HepG2 (cell line): Measurements from ENCODE around the gene ZFYVE26. TPM values are rescaled to one million over a fixed set of nuclear protein-coding genes. Genes with fewer than 3 reads are reported as not detected.

Experiments
- ATAC-seq: fragments of 200-7000 bp; cut with Tn5 transposase; 3 replicates; pipeline ENCODE4 v1.9.1; 2020; ENCODE audit warnings: mild to moderate bottlenecking, moderate library complexity
- BruUV-seq: library from RNA; stranded (reverse); fragments of 400-500 nt; replicated peaks from 2 replicates; lab custom pipeline; 2021; lab: Mats Ljungman, UMichigan
- CTCF ChIA-PET: fragments of 300-600 bp; formaldehyde crosslinking; extraction: SDS; loops from one replicate; lab custom pipeline; 2021; ENCODE audit warnings: low total read pairs, inconsistent platforms, low intra/inter-chr PET ratio; lab: Yijun Ruan, JAX
- POLR2A ChIA-PET: fragments of 350-600 bp; sonication (Branson Sonifier 250); formaldehyde crosslinking; loops from one replicate; lab custom pipeline; 2020; ENCODE audit warnings: antibody characterized with exemption, inconsistent platforms; lab: Yijun Ruan, JAX
- DNase-seq: peaks from one replicate; pipeline ENCODE4 v3.0.0-alpha.2; 2015; ENCODE audit warnings: low spot score
- FAIRE-seq: peaks from 3 replicates; lab custom pipeline; 2011; peaks lifted over from hg19 to GRCh38; lab: Jason Lieb, UNC
- H2AFZ ChIP-seq: one replicate; pipeline ENCODE4 v1.6.1; 2011; ENCODE audit warnings: low read length, inconsistent platforms
- H3K27ac ChIP-seq: fragments of 300-600 bp; 3 replicates; pipeline ENCODE4 v1.8.0; 2011; ENCODE audit warnings: mixed run types, mild to moderate bottlenecking, mixed read lengths, low read length, inconsistent platforms; ENCODE audit not compliant: insufficient read depth; ENCODE audit errors: extremely low read length
- H3K27me3 ChIP-seq, 2 experiments: fragments of 200-600 bp in 1 of 2; 2 replicates in 1 of 2; 3 replicates in 1 of 2; pipeline versions ENCODE4 v1.6.0 to v1.8.0; 2011; ENCODE audit warnings: low read length in 2 of 2, mild to moderate bottlenecking in 2 of 2, moderate library complexity in 2 of 2, inconsistent platforms in 1 of 2; ENCODE audit not compliant: insufficient read depth in 2 of 2, control insufficient read depth in 1 of 2
- H3K36me3 ChIP-seq, 2 experiments: fragments of 200-600 bp in 1 of 2; replicated peaks in 1 of 2; 2 replicates in 1 of 2; 3 replicates in 1 of 2; pipeline versions ENCODE4 v1.5.1 to v1.8.0; 2011; ENCODE audit warnings: low read length in 2 of 2, inconsistent platforms in 1 of 2; ENCODE audit not compliant: insufficient read depth in 2 of 2, control insufficient read depth in 1 of 2
- H3K4me1 ChIP-seq: 2 replicates; pipeline ENCODE4 v1.5.1; 2012; ENCODE audit warnings: low read length, inconsistent platforms; ENCODE audit not compliant: insufficient read depth
- H3K4me2 ChIP-seq: 2 replicates; pipeline ENCODE4 v1.6.0; 2011; ENCODE audit warnings: low read depth, low read length, inconsistent platforms
- H3K4me3 ChIP-seq, 3 experiments: fragments of 200-600 bp in 1 of 3; sonication (generic), shearing (Covaris generic) in 1 of 3; replicated peaks in 1 of 3; 2 replicates each; pipeline ENCODE4 v1.5.1; 2011 to 2016; ENCODE audit warnings: low read length in 3 of 3, inconsistent platforms in 2 of 3, low read depth in 2 of 3, mild to moderate bottlenecking in 2 of 3, control low read depth in 1 of 3, mixed read lengths in 1 of 3; ENCODE audit not compliant: insufficient read depth in 1 of 3
- H3K79me2 ChIP-seq: one replicate; pipeline ENCODE4 v1.6.1; 2011; ENCODE audit warnings: low read length, inconsistent platforms; ENCODE audit not compliant: insufficient read depth
- H3K9ac ChIP-seq: 2 replicates; pipeline ENCODE4 v1.6.0; 2011; ENCODE audit warnings: mild to moderate bottlenecking, low read depth, low read length, inconsistent platforms; ENCODE audit not compliant: insufficient read depth
- H3K9me3 ChIP-seq: 2 replicates; pipeline ENCODE4 v1.5.1; 2012; ENCODE audit warnings: mild to moderate bottlenecking, low read length
- H4K20me1 ChIP-seq: 2 replicates; pipeline ENCODE4 v1.6.0; 2011; ENCODE audit warnings: inconsistent platforms, mild to moderate bottlenecking, low read length, moderate library complexity; ENCODE audit not compliant: insufficient read depth
- AHR ChIP-seq: IDR thresholded peaks from 2 replicates; pipeline ENCODE4 v1.6.1; 2018; ENCODE audit warnings: missing genetic modification reagents, missing compliant biosample characterization
- ATF7-NPFF ChIP-seq: sonication (generic); formaldehyde crosslinking; IDR thresholded peaks from 2 replicates; pipeline ENCODE4 v1.8.1; 2023; ENCODE audit warnings: mild to moderate bottlenecking, low read depth, missing genetic modification reagents, moderate library complexity
- KMT2A ChIP-seq: sonication (generic); formaldehyde crosslinking; IDR thresholded peaks from 2 replicates; pipeline ENCODE4 v1.4.0; 2020; ENCODE audit warnings: missing genetic modification reagents
- in situ Hi-C: cut with HindIII; loops from 2 replicates; pipeline ENCODE4 v1.10.0; 2017; ENCODE audit warnings: low pct_unique_long_range_greater_than_20kb; ENCODE audit not compliant: extremely low pct_ligation_motif_present
- intact Hi-C: fragments of 100-400 bp; cut with micrococcal nuclease; formaldehyde crosslinking; loops from one replicate; pipeline ENCODE4 v1.10.0; 2022; ENCODE audit not compliant: unreplicated experiment
- polyA plus RNA-seq, 8 experiments: library from polyadenylated mRNA; depleted of rRNA in 3 of 8; stranded (reverse) in 7 of 8; unstranded in 1 of 8; fragments of >200 nt; fragmentation: Illumina TruSeq in 4 of 8; extraction: Trizol in 4 of 8; gene quantifications; 2 replicates each; pipeline versions ENCODE4 v1.2.1 to v1.2.3, GENCODE V29; 2011 to 2016; ENCODE audit warnings: low read depth in 4 of 8, missing spikeins in 1 of 8, mixed read lengths in 1 of 8; ENCODE audit not compliant: insufficient read depth in 1 of 8
- total RNA-seq, 5 experiments: library from RNA; depleted of rRNA; stranded (reverse); fragments of >200 nt; fragmentation: Illumina TruSeq; extraction: Trizol; gene quantifications; 2 replicates each; pipeline ENCODE4 v1.2.3, GENCODE V29; 2016; ENCODE audit warnings: low read depth in 1 of 5
- TF ChIP-seq, protein P1 (sequence below): sonication (generic); formaldehyde crosslinking; IDR thresholded peaks from 2 replicates; pipeline ENCODE4 v1.5.0; 2020; ENCODE audit warnings: mild to moderate bottlenecking, missing genetic modification reagents
- TF ChIP-seq, protein P2 (sequence below): sonication (generic); formaldehyde crosslinking; IDR thresholded peaks from 2 replicates; pipeline ENCODE4 v1.4.0; 2020; ENCODE audit warnings: low read depth, mild to moderate bottlenecking, missing genetic modification reagents
- TF ChIP-seq, protein P3 (sequence below): sonication (generic); formaldehyde crosslinking; IDR thresholded peaks from 2 replicates; pipeline ENCODE4 v1.4.0; 2020; ENCODE audit warnings: missing genetic modification reagents

Gene ZFYVE26
- total and polyA plus RNA-seq, 2 of the 13 experiments (the other 11 are each of a cell fraction or from before 2014, with no cell fraction given): 13.6 to 16.4 TPM

DNA sequence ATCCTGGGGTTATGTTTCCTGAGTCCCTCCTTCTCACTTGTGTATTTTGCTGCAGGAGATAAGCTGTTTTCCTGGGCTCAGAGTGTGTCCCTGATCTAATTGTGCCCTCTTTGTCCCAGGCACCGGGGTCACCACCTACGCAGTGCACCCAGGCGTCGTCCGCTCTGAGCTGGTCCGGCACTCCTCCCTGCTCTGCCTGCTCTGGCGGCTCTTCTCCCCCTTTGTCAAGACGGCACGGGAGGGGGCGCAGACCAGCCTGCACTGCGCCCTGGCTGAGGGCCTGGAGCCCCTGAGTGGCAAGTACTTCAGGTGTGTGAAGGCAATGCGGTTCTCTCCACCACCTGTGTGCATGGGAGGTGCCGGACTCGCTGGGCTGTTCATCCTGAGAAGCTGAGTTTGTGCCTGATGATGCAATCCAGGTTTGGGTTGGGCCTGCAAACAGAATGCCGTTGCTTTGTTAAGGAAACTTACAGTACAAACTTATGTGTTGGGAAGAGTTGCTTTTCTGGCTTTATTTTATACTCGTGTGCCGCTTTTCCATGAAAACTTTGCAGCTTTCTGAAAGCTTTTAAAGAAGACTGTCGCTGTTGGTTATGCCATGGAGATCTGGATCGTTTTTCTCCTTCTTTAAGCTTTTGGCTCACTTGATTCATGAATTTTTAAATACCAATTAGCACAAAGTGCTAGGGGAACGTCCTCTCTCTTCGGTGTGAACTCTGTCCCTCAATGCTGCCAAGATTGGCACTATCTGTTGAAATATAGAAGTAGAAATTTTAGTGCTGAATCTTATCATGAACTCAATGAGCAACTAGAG, 87.1 kb downstream of the ZFYVE26 start (continued):
- TF ChIP-seq, protein P1, sequence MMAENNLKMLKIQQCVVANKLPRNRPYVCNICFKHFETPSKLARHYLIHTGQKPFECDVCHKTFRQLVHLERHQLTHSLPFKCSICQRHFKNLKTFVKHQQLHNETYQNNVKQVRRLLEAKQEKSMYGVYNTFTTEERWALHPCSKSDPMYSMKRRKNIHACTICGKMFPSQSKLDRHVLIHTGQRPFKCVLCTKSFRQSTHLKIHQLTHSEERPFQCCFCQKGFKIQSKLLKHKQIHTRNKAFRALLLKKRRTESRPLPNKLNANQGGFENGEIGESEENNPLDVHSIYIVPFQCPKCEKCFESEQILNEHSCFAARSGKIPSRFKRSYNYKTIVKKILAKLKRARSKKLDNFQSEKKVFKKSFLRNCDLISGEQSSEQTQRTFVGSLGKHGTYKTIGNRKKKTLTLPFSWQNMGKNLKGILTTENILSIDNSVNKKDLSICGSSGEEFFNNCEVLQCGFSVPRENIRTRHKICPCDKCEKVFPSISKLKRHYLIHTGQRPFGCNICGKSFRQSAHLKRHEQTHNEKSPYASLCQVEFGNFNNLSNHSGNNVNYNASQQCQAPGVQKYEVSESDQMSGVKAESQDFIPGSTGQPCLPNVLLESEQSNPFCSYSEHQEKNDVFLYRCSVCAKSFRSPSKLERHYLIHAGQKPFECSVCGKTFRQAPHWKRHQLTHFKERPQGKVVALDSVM (CRISPR knock-in tag): no peak
- TF ChIP-seq KMT2A (CRISPR knock-in tag) (peak; percentile 86), ATF7-NPFF (CRISPR knock-in tag) (0 out of 2 replicates have a peak, but pooled peaks have one; percentile 35)
- TF ChIP-seq, protein P2, sequence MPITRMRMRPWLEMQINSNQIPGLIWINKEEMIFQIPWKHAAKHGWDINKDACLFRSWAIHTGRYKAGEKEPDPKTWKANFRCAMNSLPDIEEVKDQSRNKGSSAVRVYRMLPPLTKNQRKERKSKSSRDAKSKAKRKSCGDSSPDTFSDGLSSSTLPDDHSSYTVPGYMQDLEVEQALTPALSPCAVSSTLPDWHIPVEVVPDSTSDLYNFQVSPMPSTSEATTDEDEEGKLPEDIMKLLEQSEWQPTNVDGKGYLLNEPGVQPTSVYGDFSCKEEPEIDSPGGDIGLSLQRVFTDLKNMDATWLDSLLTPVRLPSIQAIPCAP (CRISPR knock-in tag): no peak

DNA sequence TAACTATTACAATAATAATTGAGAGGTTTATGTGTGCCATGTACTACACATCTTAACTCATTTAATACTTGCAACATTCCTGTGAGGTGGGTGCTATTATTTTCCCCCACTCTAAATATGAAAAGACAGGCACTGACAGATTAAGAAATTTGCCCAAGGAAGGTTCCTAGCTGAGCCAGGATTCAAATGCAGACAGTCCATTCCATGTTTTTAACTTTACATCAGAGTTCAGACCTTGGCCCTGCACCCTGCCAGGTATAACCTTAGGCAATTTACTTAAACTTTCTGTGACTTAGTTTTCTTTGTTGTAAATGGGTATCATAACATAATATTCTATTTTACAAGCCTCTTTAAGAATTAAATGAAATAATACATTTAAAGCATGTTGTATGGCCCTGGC, 88.1 kb downstream of the ZFYVE26 start:
- H3K36me3 ChIP-seq: no peaks in the 10 kb centered on the region
- no peak for ATAC-seq
- no peak overlapping the region for H2AFZ ChIP-seq
- H3K9ac ChIP-seq: no peak overlapping the region
- H3K79me2 ChIP-seq: no peaks in the 10 kb centered on the region
- ChIA-PET POLR2A (interaction anchor here (0.6 to 3.2 kb wide), 10 partner anchors 9 to 128 kb away, joined by 3 to 20 read pairs (median 4); partner anchors contain the start of genes PIGH, RDH11 and ZFYVE26), CTCF (no interaction called here)
- H3K9me3 ChIP-seq: no peaks in the 10 kb centered on the region
- no peak for DNase-seq
- H3K27ac ChIP-seq: no peak overlapping the region
- H3K27me3 ChIP-seq: no peaks in the 10 kb centered on the region
- peak overlapping the region; percentile 86 for H3K4me2 ChIP-seq
- intact Hi-C loops: no loop called here
- peaks cover 30% of the 10 kb centered on the region for H3K4me1 ChIP-seq
- TF ChIP-seq, protein P3, sequence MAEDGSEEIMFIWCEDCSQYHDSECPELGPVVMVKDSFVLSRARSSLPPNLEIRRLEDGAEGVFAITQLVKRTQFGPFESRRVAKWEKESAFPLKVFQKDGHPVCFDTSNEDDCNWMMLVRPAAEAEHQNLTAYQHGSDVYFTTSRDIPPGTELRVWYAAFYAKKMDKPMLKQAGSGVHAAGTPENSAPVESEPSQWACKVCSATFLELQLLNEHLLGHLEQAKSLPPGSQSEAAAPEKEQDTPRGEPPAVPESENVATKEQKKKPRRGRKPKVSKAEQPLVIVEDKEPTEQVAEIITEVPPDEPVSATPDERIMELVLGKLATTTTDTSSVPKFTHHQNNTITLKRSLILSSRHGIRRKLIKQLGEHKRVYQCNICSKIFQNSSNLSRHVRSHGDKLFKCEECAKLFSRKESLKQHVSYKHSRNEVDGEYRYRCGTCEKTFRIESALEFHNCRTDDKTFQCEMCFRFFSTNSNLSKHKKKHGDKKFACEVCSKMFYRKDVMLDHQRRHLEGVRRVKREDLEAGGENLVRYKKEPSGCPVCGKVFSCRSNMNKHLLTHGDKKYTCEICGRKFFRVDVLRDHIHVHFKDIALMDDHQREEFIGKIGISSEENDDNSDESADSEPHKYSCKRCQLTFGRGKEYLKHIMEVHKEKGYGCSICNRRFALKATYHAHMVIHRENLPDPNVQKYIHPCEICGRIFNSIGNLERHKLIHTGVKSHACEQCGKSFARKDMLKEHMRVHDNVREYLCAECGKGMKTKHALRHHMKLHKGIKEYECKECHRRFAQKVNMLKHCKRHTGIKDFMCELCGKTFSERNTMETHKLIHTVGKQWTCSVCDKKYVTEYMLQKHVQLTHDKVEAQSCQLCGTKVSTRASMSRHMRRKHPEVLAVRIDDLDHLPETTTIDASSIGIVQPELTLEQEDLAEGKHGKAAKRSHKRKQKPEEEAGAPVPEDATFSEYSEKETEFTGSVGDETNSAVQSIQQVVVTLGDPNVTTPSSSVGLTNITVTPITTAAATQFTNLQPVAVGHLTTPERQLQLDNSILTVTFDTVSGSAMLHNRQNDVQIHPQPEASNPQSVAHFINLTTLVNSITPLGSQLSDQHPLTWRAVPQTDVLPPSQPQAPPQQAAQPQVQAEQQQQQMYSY (CRISPR knock-in tag): peak; percentile 92
- no peak for TF ChIP-seq AHR (CRISPR knock-in tag)
- TF ChIP-seq, all 625 proteins: peak for 1
- Histone ChIP-seq H4K20me1 (no peaks in the 10 kb centered on the region), H3K4me3 (no peak overlapping the region)
- no peak for FAIRE-seq
- BruUV-seq: no TSS peak
- in situ Hi-C loops: no loop called here
